ENCODE data around the gene AMPD1. TPM values are rescaled to one million over a fixed set of nuclear protein-coding genes. Genes with fewer than 3 reads are reported as not detected.

The AMPD1 gene
- total RNA-seq (2016; rRNA removed; fragmentation: Illumina TruSeq; extraction: Trizol): not detected in 2 replicates
- total RNA-seq (2016; cell fraction: cytosol; rRNA removed; fragmentation: Illumina TruSeq; extraction: Trizol; ENCODE audit: low read depth): not detected in 2 replicates
- not detected in 2 replicates for total RNA-seq (2016; cell fraction: insoluble cytoplasmic fraction; rRNA removed; fragmentation: Illumina TruSeq; extraction: Trizol)
- not detected in 2 replicates for total RNA-seq (2016; cell fraction: membrane; rRNA removed; fragmentation: Illumina TruSeq; extraction: Trizol)
- not detected in 2 replicates for total RNA-seq (2016; cell fraction: nucleus; rRNA removed; fragmentation: Illumina TruSeq; extraction: Trizol)
- not detected in 2 replicates for polyA plus RNA-seq (2011; rRNA removed)
- not detected in 2 replicates for polyA plus RNA-seq (2011; cell fraction: cytosol; rRNA removed)
- not detected in 2 replicates for polyA plus RNA-seq (2011; cell fraction: nucleus; rRNA removed)
- not detected in 2 replicates for polyA plus RNA-seq (2012)
- polyA plus RNA-seq (2016; cell fraction: cytosol; fragmentation: Illumina TruSeq; extraction: Trizol; ENCODE audit: low read depth): not detected in 2 replicates
- not detected in 2 replicates for polyA plus RNA-seq (2016; cell fraction: insoluble cytoplasmic fraction; fragmentation: Illumina TruSeq; extraction: Trizol; ENCODE audit: low read depth)
- polyA plus RNA-seq (2016; cell fraction: membrane; fragmentation: Illumina TruSeq; extraction: Trizol; ENCODE audit: low read depth): not detected in 2 replicates
- polyA plus RNA-seq (2016; cell fraction: nucleus; fragmentation: Illumina TruSeq; extraction: Trizol; ENCODE audit: insufficient read depth, low read depth): not detected in 2 replicates
- polyA minus RNA-seq (2011; rRNA and poly(A)+ RNA removed; ENCODE audit: low replicate concordance): 0.33 TPM in 1 of 2 replicates, not detected in the other
- polyA minus RNA-seq (2011; cell fraction: cytosol; rRNA and poly(A)+ RNA removed): not detected in 2 replicates
- polyA minus RNA-seq (2011; cell fraction: nucleus; rRNA and poly(A)+ RNA removed): not detected in 2 replicates
- Bru-seq, nascent RNA: percentile 15 among the genes with signal in this experiment
- BruChase-seq, experiment 1, labeled RNA remaining after a 6-hour chase: percentile 18 among the genes with signal in this experiment
- BruChase-seq, experiment 2, labeled RNA remaining after a 2-hour chase: percentile 22 among the genes with signal in this experiment
- long read RNA-seq, experiment 1: 0 reads
- long read RNA-seq, experiment 2: 0 reads

GRCh38 chr1:114695430-114696058 lies at the start of gene AMPD1:
AMPD1 (minus strand) TSS chr1:114695546; CDS start chr1:114695471, 75 bp downstream.
- intact Hi-C loops (cut with micrococcal nuclease; ENCODE audit: unreplicated experiment): no loop called here
- no peaks in the 10 kb centered on the region for H3K27me3 ChIP-seq (ENCODE audit: control insufficient read depth in 1 of 2, insufficient read depth in 2 of 2, low read length in 2 of 2)
- TF ChIP-seq RNF219 (CRISPR knock-in tag; IDR thresholded peaks at IDR 0.05): no peak
- H3K36me3 ChIP-seq (replicated peaks in 1 of 2; ENCODE audit: control insufficient read depth in 1 of 2, insufficient read depth in 2 of 2, low read length in 2 of 2): no peaks in the 10 kb centered on the region
- ChIA-PET CTCF (ENCODE audit: low intra/inter-chr PET ratio, low total read pairs) (no interaction called here), POLR2A (no interaction called here)
- no peak within 1 kb of the TSS for H3K9ac ChIP-seq (ENCODE audit: insufficient read depth, low read depth, low read length)
- no peaks in the 10 kb centered on the region for H3K9me3 ChIP-seq (ENCODE audit: low read length)
- no peak within 1 kb of the TSS for H3K4me3 ChIP-seq (replicated peaks in 1 of 3; ENCODE audit: insufficient read depth in 1 of 3, low read depth in 2 of 3, low read length in 3 of 3)
- FAIRE-seq: no peak
- WGBS (ENCODE audit: low lambda C conversion rate): 18% methylated on average over 6 of the region's 6 CpGs
- no peak for ATAC-seq
- no peak within 1 kb of the TSS for H3K27ac ChIP-seq (ENCODE audit: extremely low read length, insufficient read depth, low read length)
- BruUV-seq (replicated peaks): no TSS peak
- DNase-seq (ENCODE audit: low spot score): no peak
- no peak within 1 kb of the TSS for H3K4me2 ChIP-seq (ENCODE audit: low read depth, low read length)
- in situ Hi-C loops (cut with HindIII; ENCODE audit: extremely low pct_ligation_motif_present, low pct_unique_long_range_greater_than_20kb): loop anchor here (25.0 kb wide), 1 partner anchor 333 kb away; no protein-coding TSS in a partner anchor
- H4K20me1 ChIP-seq (ENCODE audit: insufficient read depth, low read length): no peaks in the 10 kb centered on the region
- H2AFZ ChIP-seq (ENCODE audit: low read length): no peak within 1 kb of the TSS
- H3K79me2 ChIP-seq (ENCODE audit: insufficient read depth, low read length): no peaks in the 10 kb centered on the region
- no peaks in the 10 kb centered on the region for H3K4me1 ChIP-seq (ENCODE audit: insufficient read depth, low read length)
